Fibroblast of mammary gland (primary cell): ENCODE data around the gene ATP6V0C.
A peak's percentile ranks its signal among the peaks of the same experiment; 100 is the strongest.

ENCODE experiments used
- DNase-seq: peaks from one replicate; pipeline ENCODE4 v3.0.0-alpha.2; 2010; ENCODE audit warnings: low read depth
- H3K4me3 ChIP-seq: 2 replicates; pipeline ENCODE4 v1.5.1; 2011; ENCODE audit warnings: low read depth, mild to moderate bottlenecking, low read length, moderate library complexity; ENCODE audit not compliant: control insufficient read depth
- CTCF ChIP-seq: conservative IDR thresholded peaks from 2 replicates; pipeline ENCODE4 v1.5.1; 2011; ENCODE audit warnings: low read depth, low read length, inconsistent platforms; ENCODE audit not compliant: control insufficient read depth, insufficient read depth

Gene ATP6V0C

DNA sequence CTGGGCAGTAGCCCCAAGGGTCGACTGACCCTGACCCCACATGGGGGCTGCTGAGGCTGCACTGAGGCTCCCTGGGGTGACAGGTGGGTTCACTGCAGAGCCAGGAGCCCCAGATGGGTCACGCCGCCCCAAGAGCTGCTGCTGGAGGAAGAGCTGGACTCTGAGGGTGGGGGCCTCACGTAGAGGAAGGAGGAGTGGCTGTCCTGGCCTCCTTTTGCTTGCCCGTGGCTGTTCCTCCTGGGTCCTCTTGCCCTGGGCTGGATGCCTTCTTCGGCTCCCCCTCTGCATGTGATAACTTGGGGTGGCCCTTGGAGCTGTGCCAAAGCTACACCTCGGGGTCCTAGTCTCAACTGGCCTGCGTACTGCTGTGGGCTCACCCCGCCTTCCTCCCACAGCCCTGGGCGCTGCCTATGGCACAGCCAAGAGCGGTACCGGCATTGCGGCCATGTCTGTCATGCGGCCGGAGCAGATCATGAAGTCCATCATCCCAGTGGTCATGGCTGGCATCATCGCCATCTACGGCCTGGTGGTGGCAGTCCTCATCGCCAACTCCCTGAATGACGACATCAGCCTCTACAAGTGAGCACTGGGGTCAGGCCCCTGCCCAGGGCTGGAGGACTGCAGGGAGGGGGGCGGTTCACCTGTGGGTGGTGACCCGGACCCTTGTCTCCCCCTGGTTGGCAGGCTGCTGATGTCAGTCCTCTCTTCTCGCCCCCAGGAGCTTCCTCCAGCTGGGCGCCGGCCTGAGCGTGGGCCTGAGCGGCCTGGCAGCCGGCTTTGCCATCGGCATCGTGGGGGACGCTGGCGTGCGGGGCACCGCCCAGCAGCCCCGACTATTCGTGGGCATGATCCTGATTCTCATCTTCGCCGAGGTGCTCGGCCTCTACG lies 5.3 kb downstream of the ATP6V0C start:
- no peak for TF ChIP-seq CTCF
- DNase-seq, result no peak

DNA sequence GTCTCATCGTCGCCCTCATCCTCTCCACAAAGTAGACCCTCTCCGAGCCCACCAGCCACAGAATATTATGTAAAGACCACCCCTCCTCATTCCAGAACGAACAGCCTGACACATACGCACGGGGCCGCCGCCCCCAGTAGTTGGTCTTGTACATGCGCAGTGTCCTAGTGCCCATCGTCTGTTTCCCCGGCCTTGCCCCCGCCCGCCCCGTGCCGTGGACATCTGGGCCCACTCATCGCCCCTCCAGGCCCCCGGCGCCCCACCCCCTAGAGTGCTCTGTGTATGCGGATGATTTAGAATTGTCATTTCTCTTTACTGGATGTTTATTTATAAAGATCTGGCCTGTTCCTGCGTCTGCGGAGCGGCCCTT lies 5.9 kb downstream of the ATP6V0C start:
- DNase-seq, result no peak
- no peak for TF ChIP-seq CTCF
- H3K4me3 ChIP-seq, result no peak overlapping the region

More for the DNA sequence above, 5.3 kb downstream of the ATP6V0C start:
- no peak overlapping the region for H3K4me3 ChIP-seq

GRCh38 chr16:2520097-2520783 lies 6.5 kb downstream of the ATP6V0C start, which contains the start of gene AMDHD2:
Gene AMDHD2 (plus strand): TSS chr16:2520371. CDS start chr16:2520459, 88 bp downstream.
- peak within 1 kb of the TSS; percentile 69 for H3K4me3 ChIP-seq
- peak; percentile 91 for DNase-seq
- no peak for TF ChIP-seq CTCF

DNA sequence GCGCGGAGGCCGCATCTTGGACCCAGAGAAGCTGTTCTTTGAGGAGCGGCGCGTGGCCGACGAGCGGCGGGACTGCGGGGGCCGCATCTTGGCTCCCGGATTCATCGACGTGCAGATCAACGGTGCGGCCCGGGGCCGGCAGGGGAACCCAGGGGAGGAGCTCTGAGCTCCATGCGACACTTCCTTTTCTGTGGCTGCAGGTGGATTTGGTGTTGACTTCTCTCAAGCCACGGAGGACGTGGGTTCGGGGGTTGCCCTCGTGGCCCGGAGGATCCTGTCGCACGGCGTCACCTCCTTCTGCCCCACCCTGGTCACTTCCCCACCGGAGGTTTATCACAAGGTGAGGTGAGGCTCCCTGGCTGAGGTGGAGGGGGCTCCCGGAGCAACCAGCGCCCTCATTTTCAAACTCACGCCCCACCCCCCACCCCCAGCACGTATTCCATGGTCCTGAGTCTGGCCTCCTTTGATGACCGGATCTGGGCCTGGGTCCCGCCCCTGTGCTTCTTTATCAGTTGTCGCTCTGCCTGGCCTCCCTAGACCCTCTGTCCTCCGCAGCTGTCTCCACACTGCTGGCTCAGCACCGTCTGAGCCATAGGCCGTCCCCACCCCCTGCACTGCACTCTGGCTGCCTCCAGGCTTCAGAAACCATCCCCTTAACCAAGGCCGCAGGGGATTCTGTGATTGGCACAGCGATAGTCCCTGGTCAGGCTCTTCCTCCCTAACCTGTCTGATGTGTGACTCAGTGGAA lies 7.2 kb downstream of the ATP6V0C start:
- TF ChIP-seq CTCF, result peak; percentile 14
- DNase-seq, result peak; percentile 55
- peak overlapping the region; percentile 69 for H3K4me3 ChIP-seq

DNA sequence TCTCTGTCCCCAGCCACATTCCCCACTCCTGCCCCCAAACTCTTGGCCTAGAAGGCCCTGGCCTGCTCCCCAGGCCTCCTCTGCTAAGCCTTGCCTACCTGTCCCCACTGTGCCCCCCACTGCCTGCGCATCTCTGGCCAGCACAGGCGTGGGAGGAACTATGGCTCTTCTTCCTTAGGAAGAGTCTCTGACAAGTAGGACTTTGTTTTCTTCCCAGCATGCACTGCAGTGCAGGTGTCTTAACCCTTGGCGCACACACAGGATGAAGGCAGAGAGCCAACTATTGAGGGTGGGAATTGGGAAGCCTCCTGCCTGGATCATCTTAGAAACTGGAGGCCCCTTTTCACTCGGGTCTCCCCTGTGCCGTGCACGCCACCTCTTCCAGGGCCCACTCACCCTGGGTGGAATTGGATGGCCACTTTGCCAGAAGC lies 10.1 kb downstream of the ATP6V0C start:
- DNase-seq, result no peak
- no peak for TF ChIP-seq CTCF
- no peak overlapping the region for H3K4me3 ChIP-seq

DNA sequence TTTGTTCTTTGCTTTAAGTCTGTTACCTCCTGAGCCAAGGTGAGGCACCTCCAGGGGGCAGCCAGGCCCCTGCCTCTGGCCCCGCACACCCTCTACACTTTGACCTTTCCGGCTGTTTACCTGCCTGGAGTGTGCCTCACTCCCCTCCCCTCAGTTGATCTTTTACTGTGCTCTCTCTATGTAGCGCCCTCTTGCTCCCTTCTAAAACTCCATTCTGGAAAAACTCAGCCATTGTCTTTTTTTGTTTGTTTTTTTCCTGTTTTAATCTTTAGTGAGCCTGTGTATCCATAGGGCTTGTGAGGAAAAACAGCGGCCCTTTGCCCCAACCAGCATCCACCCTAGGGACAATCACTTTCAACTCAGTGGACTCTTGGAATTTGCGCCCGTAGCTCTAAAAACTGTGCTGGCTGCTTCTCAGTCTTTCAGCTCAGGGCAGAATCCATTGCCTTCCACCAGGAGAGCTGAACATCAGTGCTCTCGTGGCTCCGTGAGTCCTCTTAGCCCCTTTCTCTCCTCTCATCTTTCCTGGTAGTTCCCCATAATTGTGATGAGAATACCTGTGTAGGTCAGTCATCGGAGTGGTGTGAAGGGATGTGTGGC lies 10.7 kb downstream of the ATP6V0C start:
- no peak for TF ChIP-seq CTCF
- no peak for DNase-seq
- H3K4me3 ChIP-seq, result no peak overlapping the region
